ENCODE results near the gene HABP2. TPM values are rescaled to one million over a fixed set of nuclear protein-coding genes. Genes with fewer than 3 reads are reported as not detected.

HABP2 gene
- total RNA-seq, 1 experiment from 2014 or later: 0.09 TPM

DNA sequence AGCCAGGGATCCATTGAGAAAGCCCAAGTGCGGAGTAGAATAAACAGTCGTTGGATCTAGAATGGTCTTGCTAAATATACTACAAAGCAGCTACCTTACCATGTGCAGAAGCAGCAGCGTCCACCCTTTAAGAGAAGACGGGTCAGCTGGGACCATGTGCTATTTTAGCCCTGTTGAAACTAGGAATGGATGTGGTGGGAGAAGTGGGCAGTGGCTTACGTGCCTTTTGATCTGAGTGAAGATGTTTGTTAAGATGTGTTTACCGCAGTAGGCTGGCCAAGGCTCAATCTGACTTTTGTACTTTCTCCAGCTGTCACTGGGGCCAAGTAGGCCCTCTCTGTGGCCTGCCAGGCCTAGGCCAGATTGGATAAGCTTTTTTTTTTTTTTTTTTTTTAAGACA lies 9.2 kb downstream of the HABP2 start (continued):
- no peak for TF ChIP-seq ELF4 (CRISPR knock-in tag; IDR thresholded peaks at IDR 0.05; ENCODE audit: low read depth)
- TF ChIP-seq, protein P1, sequence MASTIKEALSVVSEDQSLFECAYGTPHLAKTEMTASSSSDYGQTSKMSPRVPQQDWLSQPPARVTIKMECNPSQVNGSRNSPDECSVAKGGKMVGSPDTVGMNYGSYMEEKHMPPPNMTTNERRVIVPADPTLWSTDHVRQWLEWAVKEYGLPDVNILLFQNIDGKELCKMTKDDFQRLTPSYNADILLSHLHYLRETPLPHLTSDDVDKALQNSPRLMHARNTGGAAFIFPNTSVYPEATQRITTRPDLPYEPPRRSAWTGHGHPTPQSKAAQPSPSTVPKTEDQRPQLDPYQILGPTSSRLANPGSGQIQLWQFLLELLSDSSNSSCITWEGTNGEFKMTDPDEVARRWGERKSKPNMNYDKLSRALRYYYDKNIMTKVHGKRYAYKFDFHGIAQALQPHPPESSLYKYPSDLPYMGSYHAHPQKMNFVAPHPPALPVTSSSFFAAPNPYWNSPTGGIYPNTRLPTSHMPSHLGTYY (CRISPR knock-in tag; IDR thresholded peaks at IDR 0.05): no peak
- TF ChIP-seq, protein P2, sequence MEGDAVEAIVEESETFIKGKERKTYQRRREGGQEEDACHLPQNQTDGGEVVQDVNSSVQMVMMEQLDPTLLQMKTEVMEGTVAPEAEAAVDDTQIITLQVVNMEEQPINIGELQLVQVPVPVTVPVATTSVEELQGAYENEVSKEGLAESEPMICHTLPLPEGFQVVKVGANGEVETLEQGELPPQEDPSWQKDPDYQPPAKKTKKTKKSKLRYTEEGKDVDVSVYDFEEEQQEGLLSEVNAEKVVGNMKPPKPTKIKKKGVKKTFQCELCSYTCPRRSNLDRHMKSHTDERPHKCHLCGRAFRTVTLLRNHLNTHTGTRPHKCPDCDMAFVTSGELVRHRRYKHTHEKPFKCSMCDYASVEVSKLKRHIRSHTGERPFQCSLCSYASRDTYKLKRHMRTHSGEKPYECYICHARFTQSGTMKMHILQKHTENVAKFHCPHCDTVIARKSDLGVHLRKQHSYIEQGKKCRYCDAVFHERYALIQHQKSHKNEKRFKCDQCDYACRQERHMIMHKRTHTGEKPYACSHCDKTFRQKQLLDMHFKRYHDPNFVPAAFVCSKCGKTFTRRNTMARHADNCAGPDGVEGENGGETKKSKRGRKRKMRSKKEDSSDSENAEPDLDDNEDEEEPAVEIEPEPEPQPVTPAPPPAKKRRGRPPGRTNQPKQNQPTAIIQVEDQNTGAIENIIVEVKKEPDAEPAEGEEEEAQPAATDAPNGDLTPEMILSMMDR (IDR thresholded peaks at IDR 0.05): no peak

- H3K36me3 Mint-ChIP-seq: no peaks in the 10 kb centered on the region
- CTCF ChIA-PET: interaction anchor here (0.6 to 3.7 kb wide), 24 partner anchors 9 to 1292 kb away, joined by 3 to 18 read pairs (median 4); no protein-coding TSS in a partner anchor
- H3K4me1 Mint-ChIP-seq: peaks cover 56% of the 10 kb centered on the region
- H3K9me3 Mint-ChIP-seq: no peaks in the 10 kb centered on the region
- POLR2A ChIA-PET: no interaction called here
- peaks cover 72% of the 10 kb centered on the region for H3K27me3 Mint-ChIP-seq (ENCODE audit: low read depth)
- H3K27ac Mint-ChIP-seq: no peak overlapping the region
- H3K4me3 Mint-ChIP-seq: no peak overlapping the region
- ATAC-seq (no peak), DNase-seq (ENCODE audit: low spot score) (no peak)
- TF ChIP-seq ESRRA (CRISPR knock-in tag; IDR thresholded peaks at IDR 0.05; ENCODE audit: borderline replicate concordance): no peak
- no peak for TF ChIP-seq FOXK1 (CRISPR knock-in tag; IDR thresholded peaks at IDR 0.05)
- no peak for TF ChIP-seq ZNF121 (CRISPR knock-in tag; IDR thresholded peaks at IDR 0.05)
- no peak for TF ChIP-seq NFATC4 (CRISPR knock-in tag; IDR thresholded peaks at IDR 0.05)
- TF ChIP-seq CREM (CRISPR knock-in tag; IDR thresholded peaks at IDR 0.05): no peak
- TF ChIP-seq FOXJ3 (CRISPR knock-in tag; IDR thresholded peaks at IDR 0.05; ENCODE audit: borderline replicate concordance): no peak
- no peak for TF ChIP-seq CREB1 (CRISPR knock-in tag; IDR thresholded peaks at IDR 0.05)
- TF ChIP-seq FOXP1 (CRISPR knock-in tag; IDR thresholded peaks at IDR 0.05; ENCODE audit: borderline replicate concordance): no peak
- TF ChIP-seq, protein P3, sequence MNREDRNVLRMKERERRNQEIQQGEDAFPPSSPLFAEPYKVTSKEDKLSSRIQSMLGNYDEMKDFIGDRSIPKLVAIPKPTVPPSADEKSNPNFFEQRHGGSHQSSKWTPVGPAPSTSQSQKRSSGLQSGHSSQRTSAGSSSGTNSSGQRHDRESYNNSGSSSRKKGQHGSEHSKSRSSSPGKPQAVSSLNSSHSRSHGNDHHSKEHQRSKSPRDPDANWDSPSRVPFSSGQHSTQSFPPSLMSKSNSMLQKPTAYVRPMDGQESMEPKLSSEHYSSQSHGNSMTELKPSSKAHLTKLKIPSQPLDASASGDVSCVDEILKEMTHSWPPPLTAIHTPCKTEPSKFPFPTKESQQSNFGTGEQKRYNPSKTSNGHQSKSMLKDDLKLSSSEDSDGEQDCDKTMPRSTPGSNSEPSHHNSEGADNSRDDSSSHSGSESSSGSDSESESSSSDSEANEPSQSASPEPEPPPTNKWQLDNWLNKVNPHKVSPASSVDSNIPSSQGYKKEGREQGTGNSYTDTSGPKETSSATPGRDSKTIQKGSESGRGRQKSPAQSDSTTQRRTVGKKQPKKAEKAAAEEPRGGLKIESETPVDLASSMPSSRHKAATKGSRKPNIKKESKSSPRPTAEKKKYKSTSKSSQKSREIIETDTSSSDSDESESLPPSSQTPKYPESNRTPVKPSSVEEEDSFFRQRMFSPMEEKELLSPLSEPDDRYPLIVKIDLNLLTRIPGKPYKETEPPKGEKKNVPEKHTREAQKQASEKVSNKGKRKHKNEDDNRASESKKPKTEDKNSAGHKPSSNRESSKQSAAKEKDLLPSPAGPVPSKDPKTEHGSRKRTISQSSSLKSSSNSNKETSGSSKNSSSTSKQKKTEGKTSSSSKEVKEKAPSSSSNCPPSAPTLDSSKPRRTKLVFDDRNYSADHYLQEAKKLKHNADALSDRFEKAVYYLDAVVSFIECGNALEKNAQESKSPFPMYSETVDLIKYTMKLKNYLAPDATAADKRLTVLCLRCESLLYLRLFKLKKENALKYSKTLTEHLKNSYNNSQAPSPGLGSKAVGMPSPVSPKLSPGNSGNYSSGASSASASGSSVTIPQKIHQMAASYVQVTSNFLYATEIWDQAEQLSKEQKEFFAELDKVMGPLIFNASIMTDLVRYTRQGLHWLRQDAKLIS (CRISPR knock-in tag; IDR thresholded peaks at IDR 0.05; ENCODE audit: borderline replicate concordance): no peak
- TF ChIP-seq STAT6 (CRISPR knock-in tag; conservative IDR thresholded peaks at IDR 0.05; ENCODE audit: low read depth): no peak
- TF ChIP-seq ZNF138 (CRISPR knock-in tag; conservative IDR thresholded peaks at IDR 0.05): no peak
- TF ChIP-seq, protein P4, sequence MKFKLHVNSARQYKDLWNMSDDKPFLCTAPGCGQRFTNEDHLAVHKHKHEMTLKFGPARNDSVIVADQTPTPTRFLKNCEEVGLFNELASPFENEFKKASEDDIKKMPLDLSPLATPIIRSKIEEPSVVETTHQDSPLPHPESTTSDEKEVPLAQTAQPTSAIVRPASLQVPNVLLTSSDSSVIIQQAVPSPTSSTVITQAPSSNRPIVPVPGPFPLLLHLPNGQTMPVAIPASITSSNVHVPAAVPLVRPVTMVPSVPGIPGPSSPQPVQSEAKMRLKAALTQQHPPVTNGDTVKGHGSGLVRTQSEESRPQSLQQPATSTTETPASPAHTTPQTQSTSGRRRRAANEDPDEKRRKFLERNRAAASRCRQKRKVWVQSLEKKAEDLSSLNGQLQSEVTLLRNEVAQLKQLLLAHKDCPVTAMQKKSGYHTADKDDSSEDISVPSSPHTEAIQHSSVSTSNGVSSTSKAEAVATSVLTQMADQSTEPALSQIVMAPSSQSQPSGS (CRISPR knock-in tag; IDR thresholded peaks at IDR 0.05; ENCODE audit: borderline replicate concordance, low read depth): no peak
- no peak for TF ChIP-seq TCF7 (CRISPR knock-in tag; IDR thresholded peaks at IDR 0.05; ENCODE audit: low read depth)
- TF ChIP-seq FOXP4 (CRISPR knock-in tag; IDR thresholded peaks at IDR 0.05): no peak
- TF ChIP-seq, protein P5, sequence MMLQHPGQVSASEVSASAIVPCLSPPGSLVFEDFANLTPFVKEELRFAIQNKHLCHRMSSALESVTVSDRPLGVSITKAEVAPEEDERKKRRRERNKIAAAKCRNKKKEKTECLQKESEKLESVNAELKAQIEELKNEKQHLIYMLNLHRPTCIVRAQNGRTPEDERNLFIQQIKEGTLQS (CRISPR knock-in tag; conservative IDR thresholded peaks at IDR 0.05): no peak
- TF ChIP-seq, protein P6, sequence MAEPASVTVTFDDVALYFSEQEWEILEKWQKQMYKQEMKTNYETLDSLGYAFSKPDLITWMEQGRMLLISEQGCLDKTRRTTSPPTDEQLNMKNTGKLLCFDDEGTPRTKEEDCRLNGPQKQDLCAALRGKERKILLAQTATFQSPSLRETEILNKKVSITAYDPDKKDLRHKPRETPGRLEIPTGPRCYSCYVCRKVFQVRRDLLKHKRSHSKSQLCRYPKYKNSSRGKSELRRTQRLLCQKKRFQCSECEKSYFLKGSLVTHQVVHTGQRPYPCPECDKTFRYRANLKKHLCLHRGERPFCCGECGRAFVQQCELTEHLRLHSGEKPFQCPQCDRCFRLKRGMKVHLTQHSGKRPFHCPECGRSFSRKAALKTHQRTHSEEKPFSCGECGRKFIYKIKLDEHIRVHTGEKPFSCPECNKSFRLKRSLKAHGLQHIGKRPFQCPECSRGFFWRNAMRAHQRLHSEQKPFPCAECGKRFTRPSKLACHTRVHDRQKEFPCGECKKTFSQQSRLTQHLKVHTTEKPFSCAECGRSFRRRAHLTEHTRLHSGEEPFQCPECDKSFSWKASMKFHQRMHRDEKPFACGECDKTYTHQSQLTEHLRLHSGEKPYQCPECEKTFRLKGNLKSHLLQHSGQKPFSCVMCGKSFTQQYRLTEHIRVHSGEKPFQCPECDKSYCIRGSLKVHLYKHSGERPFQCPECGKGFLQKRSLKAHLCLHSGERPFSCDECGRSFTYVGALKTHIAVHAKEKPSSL (CRISPR knock-in tag; conservative IDR thresholded peaks at IDR 0.05): no peak
Observed at GRCh38 chr10:113562704-113563103, 9.9 kb downstream of the HABP2 start.

Data from WTC11 (cell line).